NCI-H1092 (cell line): ENCODE data around the gene BHLHE23.
"Not testable (repeated sequence)": the region's sequence is repeated elsewhere in the genome, so short reads cannot be mapped to it uniquely, and the experiment has no call there.

Experiments
- DNase-seq: peaks from one replicate; lab custom pipeline; 2025; lab: John Stamatoyannopoulos, UW

The BHLHE23 gene

DNA sequence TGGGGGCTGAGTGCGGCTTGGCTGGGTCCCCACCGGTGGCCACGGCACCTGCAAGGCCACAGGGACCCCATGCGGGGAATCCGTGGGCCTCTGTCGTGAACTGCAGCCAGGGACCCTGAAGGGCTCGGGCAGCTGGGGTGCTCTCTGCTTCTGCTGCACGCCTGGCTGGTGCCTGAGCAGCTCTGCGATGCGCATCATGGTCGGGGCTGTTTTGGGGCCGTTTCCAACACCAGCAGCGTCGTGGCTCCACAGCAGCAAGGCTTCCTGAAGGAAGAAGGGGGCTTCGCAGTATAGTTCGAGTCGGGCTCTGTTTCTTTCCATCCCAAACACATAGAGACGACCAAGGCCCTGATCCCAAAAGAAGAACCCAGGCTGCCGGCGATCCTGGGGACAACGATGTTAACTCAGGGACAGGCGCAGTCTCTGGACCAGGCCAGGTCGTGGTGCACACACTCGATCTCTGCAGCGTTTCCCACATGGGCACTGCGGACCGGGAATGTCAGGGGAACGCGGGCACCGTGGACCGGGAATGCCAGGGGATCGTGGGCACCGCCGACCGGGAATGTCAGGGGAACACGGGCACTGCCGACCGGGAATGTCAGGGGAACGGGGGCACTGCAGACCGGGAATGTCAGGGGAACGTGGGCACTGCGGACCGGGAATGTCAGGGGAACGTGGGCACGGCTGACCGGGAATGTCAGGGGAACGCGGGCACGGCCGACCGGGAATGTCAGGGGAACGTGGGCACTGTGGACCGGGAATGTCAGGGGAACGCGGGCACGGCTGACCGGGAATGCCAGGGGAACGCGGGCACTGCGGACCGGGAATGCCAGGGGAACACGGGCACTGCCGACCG, 36.8 kb upstream of the BHLHE23 start:
- DNase-seq, result no peak

DNA sequence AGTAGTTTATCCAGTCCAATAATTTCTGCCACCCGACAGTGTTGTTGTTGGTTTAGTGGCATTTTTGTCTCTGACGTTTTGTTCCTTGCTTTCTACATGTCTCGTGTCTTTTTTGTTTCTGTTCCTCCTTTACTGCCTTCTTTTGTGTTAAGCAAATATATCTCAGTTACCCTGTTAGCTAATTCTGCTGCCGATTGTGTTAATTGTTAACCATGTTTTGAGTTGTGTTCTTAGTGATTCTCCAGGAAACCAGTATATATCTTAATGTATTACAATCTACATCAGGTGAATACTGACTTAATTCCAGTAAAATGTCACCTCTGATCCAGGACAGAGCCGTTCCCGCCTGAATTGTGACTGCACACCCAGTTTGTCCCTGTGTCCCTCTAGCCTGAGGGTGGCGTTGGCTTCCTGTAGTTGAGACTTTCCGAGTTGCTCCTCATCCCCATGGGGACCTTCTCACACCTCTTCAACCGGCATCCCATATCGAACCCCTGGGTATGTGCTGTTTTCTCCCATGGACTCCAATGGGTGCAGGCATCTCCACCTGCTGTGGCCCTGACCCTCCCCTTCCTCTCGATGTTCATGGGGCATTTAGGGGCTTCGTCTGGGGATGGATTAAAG, 35.8 kb upstream of the BHLHE23 start:
- no peak for DNase-seq

DNA sequence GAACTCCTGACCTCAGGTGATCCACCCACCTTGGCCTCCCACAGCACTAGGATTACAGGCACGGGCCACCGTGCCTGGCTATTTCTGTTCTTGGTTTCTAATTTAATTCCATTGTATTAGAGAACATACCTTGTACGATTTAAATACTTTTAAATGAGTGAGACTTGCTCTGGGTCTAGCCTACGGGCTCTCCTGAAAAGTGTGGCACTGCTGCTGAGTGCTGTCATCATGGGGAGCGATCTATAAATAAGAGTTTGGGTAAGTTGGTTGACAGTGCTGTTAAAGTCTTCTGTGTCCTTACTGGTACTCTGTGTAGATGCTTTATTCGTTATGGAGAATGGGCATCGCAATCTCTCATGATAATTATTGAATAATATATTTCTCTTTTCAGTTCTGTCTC, 35.0 kb upstream of the BHLHE23 start:
- no peak for DNase-seq

DNA sequence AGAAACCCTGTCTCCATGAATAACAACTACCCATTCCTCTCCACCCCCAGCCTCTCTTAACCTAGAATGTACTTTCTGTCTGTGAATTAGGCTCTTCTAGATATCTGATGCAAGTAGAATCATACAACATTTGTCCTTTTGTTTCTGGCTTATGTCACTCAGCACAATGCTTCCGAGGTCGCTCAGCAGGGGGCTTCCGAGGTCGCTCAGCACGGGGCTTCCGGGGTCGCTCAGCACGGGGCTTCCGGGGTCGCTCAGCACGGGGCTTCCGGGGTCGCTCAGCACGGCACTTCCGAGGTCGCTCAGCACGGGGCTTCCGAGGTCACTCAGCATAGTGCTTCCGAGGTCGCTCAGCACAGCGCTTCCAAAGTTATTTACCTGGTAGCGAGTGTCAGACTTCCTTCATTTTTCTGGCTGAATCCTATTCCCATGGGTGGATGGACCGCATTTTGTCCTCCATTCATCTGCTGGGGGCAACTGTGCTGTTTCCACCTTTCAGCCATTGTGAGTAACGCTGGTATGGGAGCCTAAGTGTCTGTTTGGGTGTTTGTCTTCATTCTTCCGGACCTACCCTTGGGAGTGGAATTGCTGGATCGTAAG, 31.0 kb upstream of the BHLHE23 start:
- no peak for DNase-seq

DNA sequence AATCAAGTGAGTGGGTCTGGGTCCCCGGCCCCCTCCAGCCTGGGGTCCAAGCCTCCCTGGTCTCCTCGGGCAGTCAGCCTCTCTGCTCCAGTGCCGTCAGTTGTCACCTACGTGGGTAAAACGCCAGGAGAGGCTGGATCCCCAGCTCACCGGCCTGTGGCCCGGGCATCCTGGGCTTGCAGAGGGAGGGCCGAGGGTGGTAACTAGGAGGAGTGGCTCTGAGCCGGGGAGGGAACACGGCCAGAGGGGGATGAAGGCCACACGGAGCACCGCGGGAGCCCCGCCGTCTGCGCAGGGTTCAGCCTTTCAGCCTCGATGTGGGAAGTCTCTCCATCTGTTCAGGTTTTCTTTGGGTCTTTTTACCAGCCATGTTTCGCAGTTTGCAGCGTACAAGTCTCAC, 29.5 kb upstream of the BHLHE23 start:
- DNase-seq, result no peak

DNA sequence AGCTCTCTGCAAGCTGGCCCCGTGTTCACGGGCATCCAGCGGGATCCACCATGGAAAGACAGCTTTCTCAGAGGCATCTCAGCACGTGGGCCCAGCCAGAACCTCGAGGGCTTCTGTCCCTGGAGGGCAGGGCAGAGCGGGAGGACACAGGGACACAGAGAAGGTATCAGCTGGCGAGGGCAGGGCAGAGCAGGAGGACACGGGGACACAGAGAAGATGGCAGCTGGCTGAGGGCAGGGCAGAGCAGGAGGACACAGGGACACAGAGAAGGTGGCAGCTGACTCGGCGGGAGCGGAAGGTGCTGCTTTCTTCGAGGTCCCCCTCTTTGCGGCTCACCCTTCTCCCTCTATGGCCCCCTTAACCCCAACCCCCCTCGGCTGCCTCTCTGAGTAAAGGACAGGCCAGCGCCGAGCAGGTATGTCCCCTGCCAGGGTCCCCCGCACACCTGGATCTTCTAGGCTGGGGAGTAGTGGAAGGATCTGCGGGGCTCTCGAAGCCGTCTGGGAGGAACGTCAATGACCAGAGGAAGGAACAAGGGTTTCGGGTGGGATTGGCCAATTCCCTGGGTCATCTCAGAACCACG, 28.9 kb upstream of the BHLHE23 start:
- no peak for DNase-seq

DNA sequence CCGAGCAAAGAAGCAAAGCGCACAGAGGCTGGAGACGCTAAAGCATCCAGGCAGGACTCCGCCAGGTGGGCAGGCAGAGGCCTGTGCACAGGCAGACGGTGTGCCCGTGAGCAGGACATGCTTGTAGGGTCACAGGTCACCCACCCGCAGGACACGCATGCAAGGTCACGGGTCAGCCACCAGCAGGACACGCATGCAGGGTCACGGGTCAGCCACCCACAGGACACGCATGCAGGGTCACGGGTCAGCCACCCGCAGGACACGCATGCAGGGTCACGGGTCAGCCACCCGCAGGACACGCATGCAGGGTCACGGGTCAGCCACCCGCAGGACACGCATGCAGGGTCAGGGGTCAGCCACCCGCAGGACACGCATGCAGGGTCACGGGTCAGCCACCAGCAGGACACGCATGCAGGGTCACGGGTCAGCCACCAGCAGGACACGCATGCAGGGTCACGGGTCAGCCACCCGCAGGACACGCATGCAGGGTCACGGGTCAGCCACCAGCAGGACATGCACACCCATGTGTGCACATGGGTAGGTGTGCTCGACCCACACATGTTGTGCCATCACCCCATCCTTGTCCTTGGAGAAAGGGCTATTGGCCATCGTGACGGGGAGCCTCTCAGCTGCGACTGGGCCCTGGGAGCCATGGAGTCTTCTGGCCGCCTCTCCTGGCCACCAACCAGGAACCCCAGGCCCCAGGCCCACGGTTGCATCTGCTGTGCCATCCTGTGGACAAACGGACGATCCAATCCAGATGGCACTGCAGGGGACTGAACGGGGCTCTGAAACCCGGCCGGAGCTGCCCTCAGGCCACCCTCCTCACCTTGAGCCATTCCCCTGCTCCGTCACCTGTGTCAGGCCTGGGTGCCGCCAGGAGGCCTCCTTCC, 28.2 kb upstream of the BHLHE23 start:
- not testable (repeated sequence) for DNase-seq

DNA sequence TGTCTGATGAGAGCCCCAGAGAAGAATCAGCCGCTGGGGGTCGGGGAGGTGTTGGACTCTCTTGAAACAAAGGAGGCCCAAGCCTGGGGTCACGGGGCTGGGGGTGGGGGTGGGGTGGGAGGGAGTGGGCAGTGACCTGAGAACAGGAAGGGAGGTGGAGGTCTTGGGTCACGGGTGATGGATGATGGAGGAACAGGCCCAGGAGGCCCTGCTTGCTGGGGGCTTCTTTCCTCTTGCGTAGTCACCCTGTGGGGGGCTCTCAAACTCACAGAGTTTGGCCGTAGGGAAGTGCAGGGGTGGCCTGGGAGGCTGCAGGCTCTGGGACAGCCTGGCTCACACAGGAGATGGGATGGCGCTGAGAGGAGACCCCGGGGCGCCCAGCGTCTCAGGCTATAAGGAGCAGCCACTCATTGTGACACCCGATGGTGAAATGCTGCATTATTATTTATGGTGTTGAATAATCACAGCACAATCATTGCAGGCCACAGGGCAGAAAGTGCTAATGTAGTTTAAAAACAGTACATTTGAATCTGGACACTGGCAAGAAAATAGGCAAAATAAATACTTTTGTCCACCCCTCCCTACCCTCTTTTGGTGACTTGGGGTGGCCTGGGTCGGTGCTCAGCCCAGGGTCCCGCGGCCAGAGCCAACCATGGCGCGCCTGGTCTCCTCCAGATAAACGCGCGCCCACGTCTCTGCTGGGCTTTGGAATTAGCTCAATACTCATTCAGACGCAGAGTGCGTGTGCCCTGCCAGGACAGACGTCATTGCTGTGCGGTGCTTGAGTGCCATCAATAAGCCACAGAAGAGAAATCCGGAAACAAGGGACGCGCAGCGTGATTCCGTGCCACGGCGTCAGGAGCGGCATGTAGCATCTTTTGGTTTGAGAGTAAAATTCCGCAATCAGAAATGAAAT, 27.3 kb upstream of the BHLHE23 start:
- no peak for DNase-seq

DNA sequence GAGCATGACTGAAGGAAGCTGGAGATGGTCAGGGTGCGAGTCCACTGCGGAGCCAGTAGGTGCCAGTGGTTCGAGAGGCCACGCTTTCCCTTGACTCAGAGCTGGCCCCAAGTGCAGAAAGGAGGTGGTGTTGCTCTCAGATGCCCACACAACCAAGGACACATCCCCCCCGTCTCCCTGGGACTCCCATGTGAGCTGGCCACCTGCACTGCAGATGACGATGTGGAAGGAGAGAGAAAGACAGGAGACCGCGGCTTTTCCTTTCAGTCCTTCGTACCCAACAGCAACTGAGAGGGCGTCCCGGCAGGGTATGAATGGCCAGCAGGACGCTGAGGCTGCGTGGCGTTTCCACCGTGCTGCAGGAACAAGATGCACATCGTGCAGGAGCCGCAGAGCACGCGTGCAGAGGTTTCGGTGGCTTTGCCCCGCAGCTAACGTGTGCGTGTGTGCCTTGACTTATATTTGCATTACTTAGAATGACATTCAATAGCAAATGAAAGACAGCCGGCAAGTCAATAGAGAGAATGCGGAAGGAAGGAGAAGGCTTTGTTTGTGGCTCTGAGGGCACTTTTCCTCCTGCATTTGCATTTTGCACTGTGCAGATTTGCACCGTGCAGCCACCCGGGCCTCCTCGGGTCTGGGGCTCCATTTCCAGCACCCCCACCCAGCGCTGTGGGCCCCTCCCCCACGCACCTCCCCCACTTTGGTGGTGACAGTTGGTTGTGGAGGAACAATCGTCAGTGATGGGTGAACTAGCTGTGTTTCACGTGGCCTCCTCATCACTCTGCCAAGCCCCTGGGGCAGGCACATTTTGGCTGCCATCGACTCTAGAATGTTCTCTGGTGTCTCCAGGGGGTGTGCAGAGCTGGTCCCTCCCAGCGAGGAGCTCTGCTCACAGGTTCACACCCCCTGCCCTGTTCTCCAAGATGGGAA, 26.4 kb upstream of the BHLHE23 start:
- DNase-seq, result no peak

DNA sequence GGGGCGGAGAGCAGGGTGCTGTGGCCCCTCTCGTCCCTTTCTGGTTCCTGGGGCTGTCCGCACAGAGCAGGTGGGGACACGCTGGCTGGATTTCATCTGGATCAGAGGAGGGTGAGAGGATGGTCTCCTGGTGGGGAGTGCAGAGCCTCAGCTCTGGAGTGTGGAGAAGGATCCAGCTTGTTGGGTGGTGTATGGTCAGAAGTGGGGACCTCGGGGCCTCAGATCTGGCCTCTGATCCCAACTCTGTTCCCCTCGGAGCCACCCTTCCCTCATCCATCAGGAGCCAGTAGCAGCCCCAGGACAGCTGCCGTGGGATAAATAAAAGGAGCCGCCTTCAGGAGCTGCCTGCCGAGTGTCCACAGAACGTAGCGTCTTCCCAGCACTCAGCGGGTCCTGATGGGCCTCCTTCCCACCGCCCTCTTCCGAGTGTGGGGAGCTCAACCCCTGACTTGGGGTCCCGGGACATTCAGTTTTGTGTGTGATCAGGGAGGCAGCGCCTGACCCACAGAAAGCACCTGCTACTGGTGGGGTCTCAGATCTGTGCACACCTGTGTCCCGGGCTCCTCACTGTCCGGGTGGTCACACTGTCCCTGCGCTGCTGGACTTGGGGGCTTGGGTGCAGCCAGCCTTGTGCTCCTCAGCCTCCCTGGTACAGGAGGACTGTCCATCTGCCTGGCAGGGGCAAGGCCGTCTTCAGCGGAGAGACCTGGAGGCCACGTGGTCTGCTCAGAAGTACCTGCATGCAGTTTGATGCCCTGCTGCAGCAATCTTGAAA, 25.4 kb upstream of the BHLHE23 start:
- DNase-seq, result no peak

DNA sequence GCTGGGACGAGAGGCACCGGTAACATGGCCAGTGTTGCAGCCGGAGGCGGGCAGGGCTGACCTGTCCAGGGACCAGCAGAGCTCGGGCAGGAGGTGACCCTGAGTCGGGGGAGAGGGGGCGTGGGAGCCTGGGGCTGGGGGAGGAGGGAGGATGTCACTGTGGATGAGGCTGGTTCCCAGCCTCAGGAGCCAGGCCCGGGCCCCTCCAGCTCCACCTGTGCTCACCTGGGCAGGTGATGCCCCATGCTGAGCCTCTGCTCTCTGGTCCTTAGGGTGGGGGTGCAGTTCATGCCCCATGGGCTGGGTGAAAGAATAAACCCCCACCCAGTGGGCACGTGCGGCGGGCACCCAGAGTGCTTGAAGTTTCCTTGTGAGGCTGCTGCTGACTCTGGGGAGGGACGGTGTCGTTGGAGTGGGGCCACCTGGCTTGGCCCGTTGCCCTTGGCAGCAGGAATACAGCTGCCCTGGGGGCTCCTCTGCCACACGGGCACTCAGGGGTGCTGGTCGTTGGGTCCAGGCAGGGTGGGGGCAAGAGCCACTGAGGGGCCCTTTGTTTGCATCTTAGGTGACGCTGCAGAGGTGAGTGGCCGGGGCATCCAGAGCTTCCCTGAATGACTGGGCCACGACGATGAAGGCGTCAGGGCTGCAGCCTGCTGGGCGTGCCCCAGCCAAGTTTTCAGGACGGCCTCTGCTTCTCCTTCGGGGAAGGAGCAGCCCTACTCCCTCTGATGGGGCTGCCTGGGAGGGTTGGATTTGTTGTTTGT, 24.7 kb upstream of the BHLHE23 start:
- DNase-seq, result no peak

DNA sequence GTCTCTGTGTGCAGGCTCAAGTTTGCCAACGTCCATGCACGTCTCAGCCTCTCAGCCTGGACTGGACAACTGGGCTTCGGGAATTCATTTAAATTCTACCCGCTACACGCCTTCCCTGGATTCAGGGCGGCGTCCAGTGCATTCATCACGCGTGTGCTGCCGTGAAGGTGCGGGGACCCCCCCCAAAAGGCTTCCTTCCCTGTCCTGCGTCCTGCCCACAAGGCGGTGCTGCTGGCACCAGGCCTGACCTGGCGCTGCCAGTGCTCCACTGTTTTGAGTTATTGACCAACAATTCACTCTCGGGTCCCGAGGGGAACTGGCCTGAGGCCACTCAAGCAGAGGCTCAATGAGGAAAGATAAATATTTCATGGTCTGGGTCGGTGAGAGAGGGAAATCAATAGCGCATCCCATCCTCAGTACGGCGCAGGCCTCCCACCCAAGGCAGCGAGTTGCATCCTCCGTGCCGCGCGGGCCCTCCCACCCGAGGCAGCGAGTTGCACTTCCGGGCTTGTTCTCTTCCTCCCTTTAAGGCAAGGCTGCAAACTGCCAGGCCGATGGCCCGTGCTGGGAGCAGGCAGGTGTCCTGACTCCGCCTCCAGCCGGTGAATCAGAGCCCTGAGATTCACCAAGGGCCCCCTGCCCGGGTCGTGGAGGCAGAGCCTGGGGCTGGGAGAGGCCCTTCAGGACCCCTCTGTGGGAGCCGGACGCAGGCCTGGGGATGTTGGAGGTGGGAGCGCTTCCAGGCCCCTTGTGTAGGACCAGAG, 22.8 kb upstream of the BHLHE23 start:
- DNase-seq, result no peak

DNA sequence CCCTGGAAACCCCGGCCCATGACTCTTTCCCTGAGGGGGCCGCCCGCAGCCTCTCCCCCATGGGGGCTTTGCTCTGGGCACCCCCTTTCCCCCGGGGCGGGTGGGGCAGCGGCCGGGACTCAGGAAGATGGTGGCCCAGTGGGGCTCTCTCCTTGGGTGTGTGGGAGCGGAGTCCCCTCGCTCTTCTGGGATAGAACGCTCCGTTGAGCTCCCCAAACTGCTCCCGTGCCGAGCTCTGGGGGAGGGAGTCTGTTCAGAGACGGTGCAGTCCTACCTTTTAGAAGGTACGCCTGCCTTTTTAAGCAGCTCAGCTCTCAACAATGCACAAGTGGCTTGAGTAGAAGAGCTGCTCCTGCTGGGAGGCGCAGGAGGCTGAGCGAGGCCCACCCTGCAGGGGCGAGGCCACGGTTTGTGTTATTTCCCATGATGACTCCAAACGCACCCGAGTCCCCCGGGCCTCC, 21.7 kb upstream of the BHLHE23 start:
- DNase-seq, result no peak

DNA sequence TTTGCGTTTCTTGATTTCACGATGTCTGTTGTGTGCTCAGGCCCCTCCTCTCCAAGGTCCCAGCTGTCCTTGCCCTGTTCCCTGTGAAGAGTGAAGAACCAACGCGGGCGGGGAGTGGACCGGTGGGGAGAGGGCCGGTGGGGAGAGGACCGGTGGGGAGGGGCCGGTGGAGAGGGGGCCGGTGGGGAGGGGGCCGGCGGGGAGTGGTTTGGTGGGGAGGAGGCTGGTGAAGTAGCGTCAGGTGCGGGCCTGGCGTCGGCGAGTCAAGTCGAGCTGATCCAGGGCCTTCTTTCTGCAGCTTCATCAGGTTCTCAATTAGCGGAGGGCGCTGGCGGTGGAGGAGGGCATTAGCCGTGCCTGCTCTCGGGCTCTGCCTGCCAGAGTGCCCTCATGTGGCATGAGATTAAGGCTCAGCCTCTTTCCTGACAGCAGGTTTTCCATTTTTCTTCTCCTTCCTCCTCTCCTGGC, 21.2 kb upstream of the BHLHE23 start:
- peak; percentile 18 for DNase-seq

DNA sequence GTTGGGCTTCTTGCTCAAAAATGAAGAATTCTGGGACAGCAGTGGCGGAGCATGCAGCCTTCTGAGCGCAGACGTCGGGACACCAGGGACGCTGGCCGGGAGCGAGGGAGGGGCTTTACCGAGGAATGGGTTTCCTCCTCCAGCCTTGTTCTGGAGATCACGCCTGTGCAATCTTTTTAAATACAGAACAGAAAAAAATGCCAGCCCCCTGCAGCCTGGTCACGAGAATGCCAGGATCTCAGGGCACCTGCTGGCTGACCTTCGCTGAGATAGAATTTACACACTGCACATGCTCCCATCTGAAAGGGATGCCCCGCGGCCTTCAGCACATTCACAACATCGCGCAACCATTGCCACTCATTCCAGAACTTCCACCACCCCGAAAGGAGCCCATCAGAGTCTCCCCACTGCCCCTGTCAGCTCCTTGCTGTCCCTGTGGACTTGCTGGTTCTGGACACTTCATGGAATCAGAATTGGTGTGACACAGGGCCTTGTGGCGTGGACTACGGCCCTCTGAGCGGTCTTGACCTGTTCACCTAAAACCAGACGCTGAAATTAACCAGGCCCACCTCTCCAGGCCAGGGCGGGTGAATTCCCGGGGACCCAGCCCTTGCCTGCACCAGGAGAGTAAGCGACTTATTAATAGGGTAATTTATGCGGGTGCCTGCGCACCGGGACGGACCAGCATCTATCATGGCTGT, 20.6 kb upstream of the BHLHE23 start:
- DNase-seq, result no peak

DNA sequence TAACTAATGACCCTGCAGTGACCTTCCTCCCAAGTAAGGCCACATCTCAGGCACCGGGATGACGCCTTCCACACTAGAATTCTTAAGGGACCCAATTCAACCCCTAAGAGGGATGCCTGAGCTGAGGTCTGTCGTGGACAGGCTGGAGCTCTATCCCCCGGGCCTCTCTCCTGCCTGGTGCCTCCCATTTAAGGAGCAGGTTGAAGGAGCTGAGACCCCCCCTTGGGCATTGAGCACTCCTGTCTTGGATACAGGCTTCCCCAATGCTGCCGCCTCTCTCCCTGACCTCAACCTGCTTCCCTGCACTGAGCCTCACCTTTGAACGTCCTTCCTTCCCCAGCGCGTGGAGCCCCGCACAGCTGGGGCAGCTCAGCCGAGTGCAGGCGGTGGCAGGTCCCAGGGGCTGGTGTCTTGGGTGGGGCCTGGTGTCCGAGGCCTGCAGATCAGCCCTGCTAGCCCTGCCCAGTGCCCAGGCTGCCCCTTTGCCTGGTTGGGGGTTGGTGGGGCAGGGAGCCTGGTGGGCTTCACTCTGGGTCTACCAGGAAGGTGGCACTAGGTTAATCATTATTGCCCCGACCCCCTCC, 19.9 kb upstream of the BHLHE23 start:
- DNase-seq, result no peak
